Measurements from ENCODE around the gene MED22. TPM values are rescaled to one million over a fixed set of nuclear protein-coding genes. Genes with fewer than 3 reads are reported as not detected.

The MED22 gene
- total and polyA plus RNA-seq, 2 donors from 2014 or later = 24.6 to 32.7 TPM

GRCh38 chr9:133369422-133369821, 21.5 kb upstream of the MED22 start:
- Histone ChIP-seq H3K36me3 (ENCODE audit: control insufficient read depth in 2 of 3, insufficient read depth in 3 of 3, low read length in 3 of 3) (peaks cover 4 to 36% (median 20%) of the 10 kb centered on the region in 3 donors), H3K4me3 (ENCODE audit: low read length in 3 of 3) (no peak overlapping the region), H3K27me3 (ENCODE audit: control insufficient read depth, insufficient read depth, low read length) (no peaks in the 10 kb centered on the region), H3K9ac (ENCODE audit: low read length in 3 of 3) (no peak overlapping the region), H3K4me1 (ENCODE audit: control insufficient read depth in 2 of 3, insufficient read depth in 2 of 3, low read depth in 1 of 3, low read length in 3 of 3) (peaks cover 3 to 68% (median 53%) of the 10 kb centered on the region in 3 donors), H3K27ac (ENCODE audit: low read depth in 2 of 2, low read length in 2 of 2) (no peak overlapping the region), H3K9me3 (ENCODE audit: control insufficient read depth in 2 of 3, insufficient read depth in 1 of 3, low read length in 3 of 3) (no peaks in the 10 kb centered on the region)
- FAIRE-seq = no peak
- TF ChIP-seq CTCF (IDR thresholded peaks at IDR 0.05; ENCODE audit: borderline replicate concordance, extremely low read depth, insufficient read depth) = no peak
- intact Hi-C loops (cut with DNase I) = no loop called here
- no peak for DNase-seq

GRCh38 chr9:133368249-133368881, 20.4 kb upstream of the MED22 start:
- intact Hi-C loops (cut with DNase I) = no loop called here
- peaks cover 3 to 74% (median 53%) of the 10 kb centered on the region in 3 donors for H3K4me1 ChIP-seq (ENCODE audit: control insufficient read depth in 2 of 3, insufficient read depth in 2 of 3, low read depth in 1 of 3, low read length in 3 of 3)
- FAIRE-seq (no peak), DNase-seq (peak in 1 of 5 donors; percentile 35)
- no peaks in the 10 kb centered on the region for H3K27me3 ChIP-seq (ENCODE audit: control insufficient read depth, insufficient read depth, low read length)
- TF ChIP-seq CTCF (IDR thresholded peaks at IDR 0.05; ENCODE audit: borderline replicate concordance, extremely low read depth, insufficient read depth) = no peak
- peak overlapping the region; percentile 13 to 55 for H3K27ac ChIP-seq (ENCODE audit: low read depth in 2 of 2, low read length in 2 of 2)
- H3K9ac ChIP-seq (ENCODE audit: low read length in 3 of 3) = peak overlapping the region in 1 of 3 donors; percentile 10
- no peaks in the 10 kb centered on the region for H3K9me3 ChIP-seq (ENCODE audit: control insufficient read depth in 2 of 3, insufficient read depth in 1 of 3, low read length in 3 of 3)
- peaks cover 6 to 38% (median 25%) of the 10 kb centered on the region in 3 donors for H3K36me3 ChIP-seq (ENCODE audit: control insufficient read depth in 2 of 3, insufficient read depth in 3 of 3, low read length in 3 of 3)
- H3K4me3 ChIP-seq (ENCODE audit: low read length in 3 of 3) = peak overlapping the region in 2 of 3 donors; percentile 1 to 9

- Histone ChIP-seq H3K27ac (ENCODE audit: low read depth in 2 of 2, low read length in 2 of 2) (peak overlapping the region; percentile 13), H3K9ac (ENCODE audit: low read length in 3 of 3) (peak overlapping the region in 1 of 3 donors; percentile 10), H3K9me3 (ENCODE audit: control insufficient read depth in 2 of 3, insufficient read depth in 1 of 3, low read length in 3 of 3) (no peaks in the 10 kb centered on the region), H3K27me3 (ENCODE audit: control insufficient read depth, insufficient read depth, low read length) (no peaks in the 10 kb centered on the region), H3K36me3 (ENCODE audit: control insufficient read depth in 2 of 3, insufficient read depth in 3 of 3, low read length in 3 of 3) (peaks cover 6 to 42% (median 30%) of the 10 kb centered on the region in 3 donors), H3K4me1 (ENCODE audit: control insufficient read depth in 2 of 3, insufficient read depth in 2 of 3, low read depth in 1 of 3, low read length in 3 of 3) (peaks cover 3 to 69% (median 53%) of the 10 kb centered on the region in 3 donors), H3K4me3 (ENCODE audit: low read length in 3 of 3) (peak overlapping the region in 1 of 3 donors; percentile 1)
- TF ChIP-seq CTCF (IDR thresholded peaks at IDR 0.05; ENCODE audit: borderline replicate concordance, extremely low read depth, insufficient read depth) = no peak
- no peak for FAIRE-seq
- intact Hi-C loops (cut with DNase I) = no loop called here
- no peak for DNase-seq
Observed at GRCh38 chr9:133367778-133368177, 19.8 kb upstream of the MED22 start.

Measured in kidney (tissue), 14 donors.